Osteoblast (primary cell): ENCODE measurements around the gene KPNA3. TPM values are rescaled to one million over a fixed set of nuclear protein-coding genes. Genes with fewer than 3 reads are reported as not detected.

Experiments used
- DNase-seq: peaks from one replicate; pipeline ENCODE4 v3.0.0; 2011; ENCODE audit warnings: low spot score, mixed read lengths; ENCODE audit not compliant: insufficient read length; ENCODE audit errors: missing footprints
- H2AFZ ChIP-seq: 2 replicates; pipeline ENCODE4 v1.6.0; 2011; ENCODE audit warnings: mild to moderate bottlenecking, low read length
- H3K27ac ChIP-seq: 2 replicates; pipeline ENCODE4 v1.5.1; 2011; ENCODE audit warnings: mild to moderate bottlenecking, low read depth, low read length, moderate library complexity
- H3K27me3 ChIP-seq: 2 replicates; pipeline ENCODE4 v1.6.0; 2012; ENCODE audit warnings: mild to moderate bottlenecking, control low read depth, inconsistent platforms, low read length, moderate library complexity; ENCODE audit not compliant: insufficient read depth
- H3K36me3 ChIP-seq: 2 replicates; pipeline ENCODE4 v1.5.1; 2011; ENCODE audit warnings: mild to moderate bottlenecking, low read length, control low read depth, moderate library complexity; ENCODE audit not compliant: insufficient read depth
- H3K4me1 ChIP-seq: 2 replicates; pipeline ENCODE4 v1.5.1; 2011; ENCODE audit warnings: mild to moderate bottlenecking, low read length, control low read depth, moderate library complexity; ENCODE audit not compliant: insufficient read depth
- H3K4me2 ChIP-seq: 2 replicates; pipeline ENCODE4 v1.6.0; 2011; ENCODE audit warnings: mild to moderate bottlenecking, low read length; ENCODE audit not compliant: insufficient read depth
- H3K4me3 ChIP-seq: fragments of 200-600 bp; sonication (generic); 3 replicates; pipeline ENCODE4 v1.5.1; 2012; ENCODE audit warnings: mild to moderate bottlenecking, low read length, inconsistent platforms; ENCODE audit not compliant: insufficient read depth
- H3K79me2 ChIP-seq: 2 replicates; pipeline ENCODE4 v1.6.0; 2012; ENCODE audit warnings: mild to moderate bottlenecking, low read length, control low read depth, inconsistent platforms; ENCODE audit not compliant: insufficient read depth
- H3K9me3 ChIP-seq: 2 replicates; pipeline ENCODE4 v1.5.1; 2011; ENCODE audit warnings: low read depth, low read length, control low read depth
- H4K20me1 ChIP-seq: 2 replicates; pipeline ENCODE4 v1.6.0; 2012; ENCODE audit warnings: mild to moderate bottlenecking, low read length, control low read depth; ENCODE audit not compliant: insufficient read depth
- total RNA-seq: library from RNA; depleted of rRNA; stranded (reverse); fragments of >200 nt; gene quantifications from 2 replicates; pipeline ENCODE4 v1.2.3, GENCODE V29; 2012
- TF ChIP-seq, protein P1 (sequence below): IDR thresholded peaks from 2 replicates; pipeline ENCODE4 v1.5.1; 2011; ENCODE audit warnings: mild to moderate bottlenecking, low read depth, low read length, moderate library complexity; ENCODE audit errors: extremely low read depth

KPNA3 gene
- total RNA-seq, 1 donor, result 42.0 TPM

GRCh38 chr13:49830721-49831120 lies 38.2 kb upstream of the KPNA3 start:
- Histone ChIP-seq H3K4me2 (no peak overlapping the region), H3K9me3 (no peaks in the 10 kb centered on the region), H3K4me3 (no peak overlapping the region), H4K20me1 (no peaks in the 10 kb centered on the region), H3K4me1 (no peaks in the 10 kb centered on the region), H3K27me3 (peaks cover 11% of the 10 kb centered on the region), H3K36me3 (no peaks in the 10 kb centered on the region), H2AFZ (no peak overlapping the region), H3K79me2 (no peaks in the 10 kb centered on the region), H3K27ac (no peak overlapping the region)
- TF ChIP-seq, protein P1, sequence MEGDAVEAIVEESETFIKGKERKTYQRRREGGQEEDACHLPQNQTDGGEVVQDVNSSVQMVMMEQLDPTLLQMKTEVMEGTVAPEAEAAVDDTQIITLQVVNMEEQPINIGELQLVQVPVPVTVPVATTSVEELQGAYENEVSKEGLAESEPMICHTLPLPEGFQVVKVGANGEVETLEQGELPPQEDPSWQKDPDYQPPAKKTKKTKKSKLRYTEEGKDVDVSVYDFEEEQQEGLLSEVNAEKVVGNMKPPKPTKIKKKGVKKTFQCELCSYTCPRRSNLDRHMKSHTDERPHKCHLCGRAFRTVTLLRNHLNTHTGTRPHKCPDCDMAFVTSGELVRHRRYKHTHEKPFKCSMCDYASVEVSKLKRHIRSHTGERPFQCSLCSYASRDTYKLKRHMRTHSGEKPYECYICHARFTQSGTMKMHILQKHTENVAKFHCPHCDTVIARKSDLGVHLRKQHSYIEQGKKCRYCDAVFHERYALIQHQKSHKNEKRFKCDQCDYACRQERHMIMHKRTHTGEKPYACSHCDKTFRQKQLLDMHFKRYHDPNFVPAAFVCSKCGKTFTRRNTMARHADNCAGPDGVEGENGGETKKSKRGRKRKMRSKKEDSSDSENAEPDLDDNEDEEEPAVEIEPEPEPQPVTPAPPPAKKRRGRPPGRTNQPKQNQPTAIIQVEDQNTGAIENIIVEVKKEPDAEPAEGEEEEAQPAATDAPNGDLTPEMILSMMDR, result no peak
- DNase-seq, result no peak

- Histone ChIP-seq H3K4me1 (no peaks in the 10 kb centered on the region), H3K4me3 (no peak overlapping the region), H4K20me1 (no peaks in the 10 kb centered on the region), H3K4me2 (no peak overlapping the region), H3K27me3 (peaks cover 11% of the 10 kb centered on the region), H3K9me3 (no peaks in the 10 kb centered on the region), H2AFZ (no peak overlapping the region), H3K79me2 (no peaks in the 10 kb centered on the region), H3K36me3 (no peaks in the 10 kb centered on the region), H3K27ac (no peak overlapping the region)
- no peak for DNase-seq
- TF ChIP-seq, protein P1, result no peak
These were observed 37.2 kb upstream of the KPNA3 start for GRCh38 chr13:49829715-49830114.

- Histone ChIP-seq H3K79me2 (no peaks in the 10 kb centered on the region), H4K20me1 (no peaks in the 10 kb centered on the region), H3K9me3 (no peaks in the 10 kb centered on the region), H3K4me1 (no peaks in the 10 kb centered on the region), H3K36me3 (no peaks in the 10 kb centered on the region), H3K27me3 (peaks cover 21% of the 10 kb centered on the region), H3K27ac (no peak overlapping the region), H3K4me2 (no peak overlapping the region), H2AFZ (no peak overlapping the region), H3K4me3 (no peak overlapping the region)
- no peak for DNase-seq
- TF ChIP-seq, protein P1, result no peak
These were observed 36.0 kb upstream of the KPNA3 start for GRCh38 chr13:49828453-49828852.

GRCh38 chr13:49827891-49828290 lies 35.4 kb upstream of the KPNA3 start:
- no peaks in the 10 kb centered on the region for H4K20me1 ChIP-seq
- no peak overlapping the region for H3K4me2 ChIP-seq
- no peaks in the 10 kb centered on the region for H3K36me3 ChIP-seq
- no peak overlapping the region for H3K4me3 ChIP-seq
- H3K27ac ChIP-seq, result no peak overlapping the region
- H2AFZ ChIP-seq, result no peak overlapping the region
- DNase-seq, result no peak
- H3K9me3 ChIP-seq, result no peaks in the 10 kb centered on the region
- H3K27me3 ChIP-seq, result peaks cover 25% of the 10 kb centered on the region
- no peaks in the 10 kb centered on the region for H3K4me1 ChIP-seq
- TF ChIP-seq, protein P1, result no peak
- no peaks in the 10 kb centered on the region for H3K79me2 ChIP-seq
